HepG2 (cell line): Measurements from ENCODE around the gene TGM5. TPM values are rescaled to one million over a fixed set of nuclear protein-coding genes. Genes with fewer than 3 reads are reported as not detected.

Experiments used
- ATAC-seq: fragments of 200-7000 bp; cut with Tn5 transposase; 3 replicates; pipeline ENCODE4 v1.9.1; 2020; ENCODE audit warnings: mild to moderate bottlenecking, moderate library complexity
- BruUV-seq: library from RNA; stranded (reverse); fragments of 400-500 nt; replicated peaks from 2 replicates; lab custom pipeline; 2021; lab: Mats Ljungman, UMichigan
- CTCF ChIA-PET: fragments of 300-600 bp; formaldehyde crosslinking; extraction: SDS; loops from one replicate; lab custom pipeline; 2021; ENCODE audit warnings: low total read pairs, inconsistent platforms, low intra/inter-chr PET ratio; lab: Yijun Ruan, JAX
- POLR2A ChIA-PET: fragments of 350-600 bp; sonication (Branson Sonifier 250); formaldehyde crosslinking; loops from one replicate; lab custom pipeline; 2020; ENCODE audit warnings: antibody characterized with exemption, inconsistent platforms; lab: Yijun Ruan, JAX
- DNase-seq: peaks from one replicate; pipeline ENCODE4 v3.0.0-alpha.2; 2015; ENCODE audit warnings: low spot score
- FAIRE-seq: peaks from 3 replicates; lab custom pipeline; 2011; peaks lifted over from hg19 to GRCh38; lab: Jason Lieb, UNC
- H2AFZ ChIP-seq: one replicate; pipeline ENCODE4 v1.6.1; 2011; ENCODE audit warnings: low read length, inconsistent platforms
- H3K27ac ChIP-seq: fragments of 300-600 bp; 3 replicates; pipeline ENCODE4 v1.8.0; 2011; ENCODE audit warnings: mixed run types, mild to moderate bottlenecking, mixed read lengths, low read length, inconsistent platforms; ENCODE audit not compliant: insufficient read depth; ENCODE audit errors: extremely low read length
- H3K27me3 ChIP-seq, 2 experiments: fragments of 200-600 bp in 1 of 2; 2 replicates in 1 of 2; 3 replicates in 1 of 2; pipeline versions ENCODE4 v1.6.0 to v1.8.0; 2011; ENCODE audit warnings: low read length in 2 of 2, mild to moderate bottlenecking in 2 of 2, moderate library complexity in 2 of 2, inconsistent platforms in 1 of 2; ENCODE audit not compliant: insufficient read depth in 2 of 2, control insufficient read depth in 1 of 2
- H3K36me3 ChIP-seq, 2 experiments: fragments of 200-600 bp in 1 of 2; replicated peaks in 1 of 2; 2 replicates in 1 of 2; 3 replicates in 1 of 2; pipeline versions ENCODE4 v1.5.1 to v1.8.0; 2011; ENCODE audit warnings: low read length in 2 of 2, inconsistent platforms in 1 of 2; ENCODE audit not compliant: insufficient read depth in 2 of 2, control insufficient read depth in 1 of 2
- H3K4me1 ChIP-seq: 2 replicates; pipeline ENCODE4 v1.5.1; 2012; ENCODE audit warnings: low read length, inconsistent platforms; ENCODE audit not compliant: insufficient read depth
- H3K4me2 ChIP-seq: 2 replicates; pipeline ENCODE4 v1.6.0; 2011; ENCODE audit warnings: low read depth, low read length, inconsistent platforms
- H3K4me3 ChIP-seq, 3 experiments: fragments of 200-600 bp in 1 of 3; sonication (generic), shearing (Covaris generic) in 1 of 3; replicated peaks in 1 of 3; 2 replicates each; pipeline ENCODE4 v1.5.1; 2011 to 2016; ENCODE audit warnings: low read length in 3 of 3, inconsistent platforms in 2 of 3, low read depth in 2 of 3, mild to moderate bottlenecking in 2 of 3, control low read depth in 1 of 3, mixed read lengths in 1 of 3; ENCODE audit not compliant: insufficient read depth in 1 of 3
- H3K79me2 ChIP-seq: one replicate; pipeline ENCODE4 v1.6.1; 2011; ENCODE audit warnings: low read length, inconsistent platforms; ENCODE audit not compliant: insufficient read depth
- H3K9ac ChIP-seq: 2 replicates; pipeline ENCODE4 v1.6.0; 2011; ENCODE audit warnings: mild to moderate bottlenecking, low read depth, low read length, inconsistent platforms; ENCODE audit not compliant: insufficient read depth
- H3K9me3 ChIP-seq: 2 replicates; pipeline ENCODE4 v1.5.1; 2012; ENCODE audit warnings: mild to moderate bottlenecking, low read length
- H4K20me1 ChIP-seq: 2 replicates; pipeline ENCODE4 v1.6.0; 2011; ENCODE audit warnings: inconsistent platforms, mild to moderate bottlenecking, low read length, moderate library complexity; ENCODE audit not compliant: insufficient read depth
- ADNP ChIP-seq: sonication (generic); formaldehyde crosslinking; IDR thresholded peaks from 2 replicates; pipeline ENCODE4 v1.4.0; 2020; ENCODE audit warnings: missing genetic modification reagents
- AGO1 ChIP-seq: fragments of 200-400 bp; formaldehyde crosslinking; IDR thresholded peaks from 2 replicates; pipeline ENCODE4 v1.6.1; 2017; ENCODE audit warnings: mild to moderate bottlenecking, low read depth, low read length, moderate library complexity; ENCODE audit not compliant: poor library complexity, severe bottlenecking
- EED ChIP-seq: sonication (generic); formaldehyde crosslinking; IDR thresholded peaks from 2 replicates; pipeline ENCODE4 v1.5.0; 2020; ENCODE audit warnings: mild to moderate bottlenecking, missing genetic modification reagents
- ETV5 ChIP-seq: IDR thresholded peaks from 2 replicates; pipeline ENCODE4 v1.6.1; 2018; ENCODE audit warnings: missing biosample characterization, missing genetic modification reagents, inconsistent platforms, borderline replicate concordance
- HOXA5 ChIP-seq: sonication (generic); formaldehyde crosslinking; IDR thresholded peaks from 2 replicates; pipeline ENCODE4 v1.4.0; 2020; ENCODE audit warnings: missing genetic modification reagents
- MXI1 ChIP-seq: IDR thresholded peaks from 3 replicates; pipeline ENCODE4 v1.6.1; 2012; ENCODE audit warnings: low read depth, low read length, inconsistent platforms, borderline replicate concordance
- NFATC3 ChIP-seq: sonication (generic); formaldehyde crosslinking; IDR thresholded peaks from 2 replicates; pipeline ENCODE4 v1.5.1; 2020; ENCODE audit warnings: mild to moderate bottlenecking, missing genetic modification reagents
- RFXANK ChIP-seq: IDR thresholded peaks from 2 replicates; pipeline ENCODE4 v1.6.1; 2016
- THAP8 ChIP-seq: sonication (generic); formaldehyde crosslinking; IDR thresholded peaks from 2 replicates; pipeline ENCODE4 v1.5.1; 2020; ENCODE audit warnings: missing genetic modification reagents, mild to moderate bottlenecking, borderline replicate concordance
- U2AF2 ChIP-seq: fragments of 200-400 bp; formaldehyde crosslinking; IDR thresholded peaks from 2 replicates; pipeline ENCODE4 v1.6.1; 2017; ENCODE audit warnings: low read depth, mild to moderate bottlenecking, low read length
- ZBTB14 ChIP-seq: sonication (generic); formaldehyde crosslinking; IDR thresholded peaks from 2 replicates; pipeline ENCODE4 v1.4.0; 2020; ENCODE audit warnings: missing genetic modification reagents
- ZFP41 ChIP-seq: sonication (generic); formaldehyde crosslinking; IDR thresholded peaks from 2 replicates; pipeline ENCODE4 v1.4.0; 2020; ENCODE audit warnings: mild to moderate bottlenecking, missing genetic modification reagents, borderline replicate concordance
- ZNF598 ChIP-seq: sonication (generic); formaldehyde crosslinking; IDR thresholded peaks from 2 replicates; pipeline ENCODE4 v1.5.1; 2020; ENCODE audit warnings: mild to moderate bottlenecking, missing genetic modification reagents, borderline replicate concordance
- ZSCAN21 ChIP-seq: sonication (generic); formaldehyde crosslinking; IDR thresholded peaks from 2 replicates; pipeline ENCODE4 v1.8.0; 2022; ENCODE audit warnings: mild to moderate bottlenecking, missing genetic modification reagents, moderate library complexity, borderline replicate concordance
- WGBS: methylation state at CpG from one replicate; pipeline ENCODE4 v1.1.6; 2017; ENCODE audit warnings: low lambda C conversion rate; 5-methylcytosine and 5-hydroxymethylcytosine counted together
- in situ Hi-C: cut with HindIII; loops from 2 replicates; pipeline ENCODE4 v1.10.0; 2017; ENCODE audit warnings: low pct_unique_long_range_greater_than_20kb; ENCODE audit not compliant: extremely low pct_ligation_motif_present
- intact Hi-C: fragments of 100-400 bp; cut with micrococcal nuclease; formaldehyde crosslinking; loops from one replicate; pipeline ENCODE4 v1.10.0; 2022; ENCODE audit not compliant: unreplicated experiment
- polyA plus RNA-seq, 8 experiments: library from polyadenylated mRNA; depleted of rRNA in 3 of 8; stranded (reverse) in 7 of 8; unstranded in 1 of 8; fragments of >200 nt; fragmentation: Illumina TruSeq in 4 of 8; extraction: Trizol in 4 of 8; gene quantifications; 2 replicates each; pipeline versions ENCODE4 v1.2.1 to v1.2.3, GENCODE V29; 2011 to 2016; ENCODE audit warnings: low read depth in 4 of 8, missing spikeins in 1 of 8, mixed read lengths in 1 of 8; ENCODE audit not compliant: insufficient read depth in 1 of 8
- total RNA-seq, 5 experiments: library from RNA; depleted of rRNA; stranded (reverse); fragments of >200 nt; fragmentation: Illumina TruSeq; extraction: Trizol; gene quantifications; 2 replicates each; pipeline ENCODE4 v1.2.3, GENCODE V29; 2016; ENCODE audit warnings: low read depth in 1 of 5
- TF ChIP-seq, protein P1 (sequence below): sonication (generic); formaldehyde crosslinking; IDR thresholded peaks from 2 replicates; pipeline ENCODE4 v1.5.1; 2020; ENCODE audit warnings: mild to moderate bottlenecking, moderate library complexity, missing genetic modification reagents

Gene TGM5
- total and polyA plus RNA-seq, 2 of the 13 experiments (the other 11 are each of a cell fraction or from before 2014, with no cell fraction given): 0.18 to 0.65 TPM

DNA sequence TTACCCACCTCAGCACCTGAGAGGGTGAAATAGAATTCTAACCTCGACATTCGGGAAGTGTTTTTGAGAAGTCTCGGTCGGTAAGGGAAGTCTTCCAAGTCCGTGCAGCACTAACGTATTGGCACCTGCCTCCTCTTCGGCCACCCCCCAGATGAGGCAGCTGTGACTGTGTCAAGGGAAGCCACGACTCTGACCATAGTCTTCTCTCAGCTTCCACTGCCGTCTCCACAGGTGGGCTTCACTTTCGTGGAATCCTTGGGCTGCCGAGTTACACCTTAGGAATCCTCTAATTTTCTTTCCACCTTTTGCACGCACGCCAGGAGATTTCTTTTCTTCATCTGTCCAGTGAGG lies 80.8 kb downstream of the TGM5 start:
- intact Hi-C loops: loop anchor here (5.0 kb wide), 1 partner anchor 79 kb away; the partner anchor contains the start of gene UBR1
- H3K4me2 ChIP-seq: peak overlapping the region; percentile 89
- ChIA-PET POLR2A (interaction anchor here (1.0 to 1.3 kb wide), 2 partner anchors 9 to 18 kb away, joined by 4 to 6 read pairs; no protein-coding TSS in a partner anchor), CTCF (interaction anchor here (1.1 kb wide), 1 partner anchor 100 kb away, joined by 3 read pairs; no protein-coding TSS in a partner anchor)
- H2AFZ ChIP-seq: peak overlapping the region; percentile 57
- DNase-seq (no peak), ATAC-seq (peak; percentile 51), FAIRE-seq (no peak)
- 0% methylated on average over 10 of the region's 13 CpGs for WGBS
- H3K9ac ChIP-seq: peak overlapping the region; percentile 69
- no peaks in the 10 kb centered on the region for H3K9me3 ChIP-seq
- H3K27ac ChIP-seq: peak overlapping the region; percentile 77
- BruUV-seq: TSS peak; percentile 48
- in situ Hi-C loops: no loop called here
- peaks cover 10% of the 10 kb centered on the region for H3K4me1 ChIP-seq
- no peaks in the 10 kb centered on the region for H4K20me1 ChIP-seq
- no peaks in the 10 kb centered on the region for H3K27me3 ChIP-seq
- peaks cover 3 to 25% of the 10 kb centered on the region in 2 experiments; a peak in 2 of 5 replicates for H3K36me3 ChIP-seq
- TF ChIP-seq, protein P1, sequence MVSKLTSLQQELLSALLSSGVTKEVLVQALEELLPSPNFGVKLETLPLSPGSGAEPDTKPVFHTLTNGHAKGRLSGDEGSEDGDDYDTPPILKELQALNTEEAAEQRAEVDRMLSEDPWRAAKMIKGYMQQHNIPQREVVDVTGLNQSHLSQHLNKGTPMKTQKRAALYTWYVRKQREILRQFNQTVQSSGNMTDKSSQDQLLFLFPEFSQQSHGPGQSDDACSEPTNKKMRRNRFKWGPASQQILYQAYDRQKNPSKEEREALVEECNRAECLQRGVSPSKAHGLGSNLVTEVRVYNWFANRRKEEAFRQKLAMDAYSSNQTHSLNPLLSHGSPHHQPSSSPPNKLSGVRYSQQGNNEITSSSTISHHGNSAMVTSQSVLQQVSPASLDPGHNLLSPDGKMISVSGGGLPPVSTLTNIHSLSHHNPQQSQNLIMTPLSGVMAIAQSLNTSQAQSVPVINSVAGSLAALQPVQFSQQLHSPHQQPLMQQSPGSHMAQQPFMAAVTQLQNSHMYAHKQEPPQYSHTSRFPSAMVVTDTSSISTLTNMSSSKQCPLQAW (CRISPR knock-in tag): 0 out of 2 replicates have a peak, but pooled peaks have one; percentile 24
- TF ChIP-seq ZSCAN21 (peak; percentile 23; the same call in 1 of the 2 replicates), MXI1 (0 out of 3 replicates have a peak, but pooled peaks have one; percentile 16), ZNF598 (CRISPR knock-in tag) (0 out of 2 replicates have a peak, but pooled peaks have one; percentile 36), RFXANK (no peak), HOXA5 (no peak), AGO1 (no peak), ZBTB14 (CRISPR knock-in tag) (no peak), THAP8 (CRISPR knock-in tag) (no peak), NFATC3 (CRISPR knock-in tag) (0 out of 2 replicates have a peak, but pooled peaks have one; percentile 45), U2AF2 (no peak), ADNP (CRISPR knock-in tag) (no peak), ETV5 (CRISPR knock-in tag) (0 out of 2 replicates have a peak, but pooled peaks have one; percentile 25), EED (CRISPR knock-in tag) (no peak), ZFP41 (CRISPR knock-in tag) (no peak)
- TF ChIP-seq, all 625 proteins: peak for 6
- H3K4me3 ChIP-seq: peak overlapping the region; percentile 86 to 89 (median 87)
- H3K79me2 ChIP-seq: no peaks in the 10 kb centered on the region
